GM12878 (cell line): ENCODE measurements around the gene ZFP36. TPM values are rescaled to one million over a fixed set of nuclear protein-coding genes. Genes with fewer than 3 reads are reported as not detected.

Experiments used
- BCLAF1 ChIP-seq: fragments of 450-650 bp; IDR thresholded peaks from 2 replicates; pipeline ENCODE4 v1.6.1; 2017; ENCODE audit warnings: antibody characterized with exemption, mild to moderate bottlenecking, moderate library complexity
- BMI1 ChIP-seq: fragments of 450-650 bp; IDR thresholded peaks from 2 replicates; pipeline ENCODE4 v1.6.1; 2016; ENCODE audit warnings: mild to moderate bottlenecking, moderate library complexity, borderline replicate concordance
- CBX5 ChIP-seq: sonication (generic); IDR thresholded peaks from 2 replicates; pipeline ENCODE4 v1.6.1; 2016; ENCODE audit warnings: low read depth, moderate library complexity, mild to moderate bottlenecking, inconsistent platforms
- CUX1 ChIP-seq: IDR thresholded peaks from 2 replicates; pipeline ENCODE4 v1.6.1; 2012; ENCODE audit warnings: improper control_type of control experiment, low read depth, low read length; ENCODE audit not compliant: insufficient replicate concordance
- DPF2 ChIP-seq: fragments of 450-650 bp; IDR thresholded peaks from 2 replicates; pipeline ENCODE4 v1.6.1; 2017; ENCODE audit warnings: mild to moderate bottlenecking
- E2F8 ChIP-seq: fragments of 450-650 bp; IDR thresholded peaks from 2 replicates; pipeline ENCODE4 v1.6.1; 2018; ENCODE audit warnings: mild to moderate bottlenecking, low read depth, moderate library complexity; ENCODE audit not compliant: partially characterized antibody
- EED ChIP-seq: sonication (generic); IDR thresholded peaks from 2 replicates; pipeline ENCODE4 v1.6.1; 2016; ENCODE audit warnings: antibody characterized with exemption, low read depth
- EGR1 ChIP-seq, 2 experiments: IDR thresholded peaks; 1 replicate in 1 of 2; 2 replicates in 1 of 2; pipeline ENCODE4 v1.6.1; 2011 to 2012; ENCODE audit warnings: low read depth in 2 of 2, low read length in 2 of 2, borderline replicate concordance in 1 of 2, mild to moderate bottlenecking in 1 of 2, moderate library complexity in 1 of 2
- EP300 ChIP-seq, 2 experiments: fragments of 150-350 bp in 1 of 2; IDR thresholded peaks; 2 replicates each; pipeline ENCODE4 v1.6.1; 2011 to 2012; ENCODE audit warnings: low read depth in 2 of 2, low read length in 2 of 2, borderline replicate concordance in 1 of 2, improper control_type of control experiment in 1 of 2, inconsistent platforms in 1 of 2; ENCODE audit not compliant: control insufficient read depth in 1 of 2
- ESRRA ChIP-seq: IDR thresholded peaks from 2 replicates; pipeline ENCODE4 v1.6.1; 2012; ENCODE audit warnings: mild to moderate bottlenecking, low read length, improper control_type of control experiment
- ETV6 ChIP-seq, 2 experiments: fragments of 450-650 bp in 1 of 2; IDR thresholded peaks in 1 of 2; conservative IDR thresholded peaks in 1 of 2; 2 replicates each; pipeline ENCODE4 v1.6.1; 2014; ENCODE audit warnings: antibody characterized with exemption in 1 of 2, borderline replicate concordance in 1 of 2, low read depth in 1 of 2, mild to moderate bottlenecking in 1 of 2, moderate library complexity in 1 of 2
- IRF4 ChIP-seq: IDR thresholded peaks from 2 replicates; pipeline ENCODE4 v1.6.1; 2011; ENCODE audit warnings: low read depth, low read length
- KLF5 ChIP-seq: fragments of 450-650 bp; IDR thresholded peaks from 2 replicates; pipeline ENCODE4 v1.6.1; 2014; ENCODE audit warnings: mild to moderate bottlenecking; ENCODE audit not compliant: partially characterized antibody
- MAX ChIP-seq: IDR thresholded peaks from 2 replicates; pipeline ENCODE4 v1.6.1; 2012; ENCODE audit warnings: low read depth, low read length, improper control_type of control experiment
- MTA2 ChIP-seq: fragments of 450-650 bp; IDR thresholded peaks from 2 replicates; pipeline ENCODE4 v1.6.1; 2016; ENCODE audit warnings: low read depth, mild to moderate bottlenecking, moderate library complexity
- NR2F1 ChIP-seq: fragments of 450-650 bp; conservative IDR thresholded peaks from 2 replicates; pipeline ENCODE4 v1.6.1; 2017; ENCODE audit warnings: mild to moderate bottlenecking
- SP1 ChIP-seq: IDR thresholded peaks from one replicate; pipeline ENCODE4 v1.6.1; 2011; ENCODE audit warnings: low read depth, low read length
- SPI1 ChIP-seq: IDR thresholded peaks from 2 replicates; pipeline ENCODE4 v1.6.1; 2011; ENCODE audit warnings: low read depth, mild to moderate bottlenecking, low read length, moderate library complexity, borderline replicate concordance; ENCODE audit not compliant: insufficient read depth
- SREBF2 ChIP-seq: IDR thresholded peaks from 2 replicates; pipeline ENCODE4 v1.6.1; 2012; ENCODE audit warnings: mild to moderate bottlenecking, low read length
- polyA plus RNA-seq, 11 experiments: library from polyadenylated mRNA; depleted of rRNA in 4 of 11; unstranded in 6 of 11; stranded (reverse) in 5 of 11; fragments of >200 nt; fragmentation: Nextera tagmentation in 4 of 11; fragmentation: Illumina TruSeq in 1 of 11; extraction: Ambion mirVana in 4 of 11; extraction: Trizol in 1 of 11; gene quantifications; 1 replicate in 1 of 11; 2 replicates in 10 of 11; pipeline versions ENCODE4 v1.2.1 to v1.2.3, GENCODE V29; 2011 to 2016; ENCODE audit warnings: inconsistent platforms in 2 of 11, missing spikeins in 2 of 11, low read depth in 1 of 11
- total RNA-seq, 4 experiments: library from RNA; depleted of rRNA in 3 of 4; stranded (reverse); fragments of >200 nt in 3 of 4; fragmentation: Illumina TruSeq in 1 of 4; extraction: Trizol in 1 of 4; gene quantifications; 2 replicates each; pipeline versions ENCODE4 v1.2.1 to v1.2.3, GENCODE V29; 2013 to 2021

The ZFP36 gene
- total and polyA plus RNA-seq, 10 of the 15 experiments (the other 5 are each of a cell fraction or from before 2014, with no cell fraction given): 5.3 to 55.0 (median 18.1) TPM

GRCh38 chr19:39448271-39448670, 41.6 kb downstream of the ZFP36 start (continued):
- TF ChIP-seq BCLAF1 (no peak), MTA2 (peak; percentile 24; the same call in 1 of the 2 replicates), CUX1 (no peak), EED (peak; percentile 63), BMI1 (no peak), EP300 (IDR thresholded peaks at IDR 0.05; ENCODE audit: borderline replicate concordance in 1 of 2, control insufficient read depth in 1 of 2, low read depth in 2 of 2, low read length in 2 of 2) (0 out of 4 replicates have a peak, but pooled peaks of 1 of the 2 experiments have one; percentile 53), EGR1 (IDR thresholded peaks at IDR 0.05; ENCODE audit: borderline replicate concordance in 1 of 2, low read depth in 2 of 2, low read length in 2 of 2) (peak in 1 of 2 experiments; percentile 71; a peak in 2 of 3 replicates), MAX (no peak; the same call in 1 of the 2 replicates), NR2F1 (peak; percentile 72), CBX5 (no peak), SPI1 (peak; percentile 92), SP1 (no peak), IRF4 (peak; percentile 75), SREBF2 (no peak), ETV6 (conservative IDR thresholded peaks at IDR 0.05 in 1 of 2, IDR thresholded peaks at IDR 0.05 in 1 of 2; ENCODE audit: borderline replicate concordance in 1 of 2, low read depth in 1 of 2) (peak in 1 of 2 experiments; percentile 98; a peak in 2 of 4 replicates), ESRRA (no peak), E2F8 (no peak), KLF5 (no peak), DPF2 (peak; percentile 28; the same call in 1 of the 2 replicates)
